Suppressor macrophage treated with lipopolysaccharide for 4 hours (primary cell): Measurements from ENCODE around the gene CAMLG.

Experiments used
- DNase-seq: peaks from one replicate; pipeline ENCODE4 v3.0.0-alpha.2; 2020

The CAMLG gene

DNA sequence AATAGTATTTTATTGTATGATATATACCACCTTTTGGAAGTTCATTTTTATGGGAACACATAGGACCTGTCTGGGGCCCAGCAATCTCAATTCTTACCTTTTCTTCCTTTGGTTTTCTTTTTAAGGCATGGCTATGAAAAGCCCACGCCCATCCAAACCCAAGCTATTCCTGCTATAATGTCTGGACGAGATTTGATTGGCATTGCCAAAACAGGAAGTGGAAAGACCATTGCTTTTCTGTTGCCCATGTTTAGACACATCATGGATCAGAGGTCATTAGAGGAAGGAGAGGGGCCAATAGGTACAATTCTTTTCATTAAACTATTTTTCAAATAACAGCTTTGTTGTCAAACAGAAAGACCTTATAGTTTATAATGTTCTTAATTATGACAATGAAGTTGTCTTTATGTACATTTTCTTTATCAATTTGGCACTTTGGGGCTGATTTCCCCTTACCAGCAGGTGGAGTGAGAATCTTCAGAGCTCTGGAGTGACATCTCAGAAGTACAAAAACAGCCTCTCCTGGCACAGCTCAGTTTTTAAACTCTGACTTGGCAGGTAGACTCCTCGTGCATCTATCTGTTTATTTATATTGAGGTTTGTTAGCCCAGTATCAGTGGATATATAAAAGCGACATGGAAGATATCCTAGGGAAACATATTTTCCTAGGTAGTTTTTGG lies 46.0 kb downstream of the CAMLG start:
- no peak for DNase-seq

- no peak for DNase-seq
These were observed 46.7 kb downstream of the CAMLG start for GRCh38 chr5:134784946-134785620.

- DNase-seq, result no peak
These were observed 49.3 kb downstream of the CAMLG start for GRCh38 chr5:134787692-134788091.

GRCh38 chr5:134791580-134791979 lies 53.2 kb downstream of the CAMLG start:
- DNase-seq, result no peak

GRCh38 chr5:134792286-134792685 lies 53.9 kb downstream of the CAMLG start:
- no peak for DNase-seq

DNA sequence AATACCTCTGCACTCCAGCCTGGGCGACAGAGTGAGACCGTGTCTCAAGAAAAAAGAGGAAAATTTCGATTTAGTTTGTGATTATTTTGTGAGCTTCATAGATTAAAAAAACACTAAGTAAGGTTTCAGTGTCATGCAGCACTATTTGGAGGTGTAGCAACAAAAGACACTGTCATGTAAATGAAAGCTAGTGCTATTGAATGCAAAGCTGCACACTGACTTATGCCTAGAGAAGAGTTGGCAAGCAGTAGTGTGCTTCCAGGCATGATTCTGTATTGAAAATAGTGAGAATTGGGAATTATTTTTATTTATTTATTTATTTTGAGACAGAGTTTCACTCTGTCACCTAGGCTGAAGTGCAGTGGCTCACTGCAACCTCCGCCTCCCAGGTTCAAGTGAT lies 54.8 kb downstream of the CAMLG start:
- no peak for DNase-seq

GRCh38 chr5:134794082-134794481 lies 55.7 kb downstream of the CAMLG start:
- DNase-seq, result no peak

- DNase-seq, result no peak
These were observed 56.5 kb downstream of the CAMLG start for GRCh38 chr5:134794819-134795218.

GRCh38 chr5:134798468-134798867 lies 60.1 kb downstream of the CAMLG start:
- no peak for DNase-seq
